ENCODE data around the gene AP1AR. TPM values are rescaled to one million over a fixed set of nuclear protein-coding genes. Genes with fewer than 3 reads are reported as not detected.

AP1AR gene
- total and polyA plus RNA-seq, 2 of the 8 experiments (the other 6 are each of a cell fraction or from before 2014, with no cell fraction given), result 5.3 to 27.7 TPM

DNA sequence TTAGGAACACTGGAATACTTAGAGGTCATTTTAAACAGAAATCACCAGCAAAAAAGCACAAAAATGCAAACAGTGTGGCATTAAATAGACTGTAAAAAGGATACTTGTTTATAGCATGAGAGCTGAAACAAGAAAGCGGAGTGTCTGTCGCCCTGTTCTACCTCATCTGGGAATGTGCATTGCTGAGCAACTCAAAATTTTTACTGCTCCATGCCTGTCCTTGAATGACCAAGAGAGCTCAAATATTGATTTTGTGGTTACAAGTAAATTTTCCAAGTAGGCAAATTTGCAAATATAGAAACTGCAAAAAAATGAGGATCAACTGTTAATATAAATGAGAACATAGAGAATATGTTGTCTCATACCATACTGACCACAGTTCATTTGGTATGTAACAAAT, 25.5 kb downstream of the AP1AR start:
- DNase-seq (ENCODE audit: low read depth in 1 of 2, low spot score in 2 of 2) (no peak), FAIRE-seq (no peak)
- Histone ChIP-seq H2AFZ (ENCODE audit: low read length) (no peak overlapping the region), H3K4me2 (ENCODE audit: insufficient read depth in 1 of 2, low read depth in 2 of 2, low read length in 2 of 2) (no peak overlapping the region), H3K9ac (replicated peaks in 1 of 4; ENCODE audit: extremely low read depth in 1 of 4, low read depth in 3 of 4, low read length in 3 of 4) (no peak overlapping the region), H3K18ac (ENCODE audit: extremely low read depth, low read length) (no peak overlapping the region), H3K23ac (ENCODE audit: insufficient read length) (no peak overlapping the region), H3K27ac (ENCODE audit: low read depth, low read length) (no peak overlapping the region), H2BK120ac (replicated peaks; ENCODE audit: low read depth, low read length) (no peak overlapping the region), H3K79me2 (ENCODE audit: control insufficient read depth in 1 of 2, insufficient read depth in 2 of 2, low read length in 2 of 2) (peaks cover 0 to 5% of the 10 kb centered on the region in 2 experiments; a peak in 1 of 4 replicates), H3K9me3 (ENCODE audit: insufficient read depth in 2 of 2, low read depth in 1 of 2, low read length in 1 of 2) (no peaks in the 10 kb centered on the region), H2BK15ac (ENCODE audit: low read length) (no peak overlapping the region), H3K36me3 (ENCODE audit: control insufficient read depth in 2 of 4, insufficient read depth in 4 of 4, low read length in 3 of 4) (peaks cover 0 to 20% (median 1%) of the 10 kb centered on the region in 4 experiments; a peak in 3 of 8 replicates), H2BK5ac (ENCODE audit: low read depth, low read length) (no peak overlapping the region), H3K4me3 (ENCODE audit: extremely low read depth in 1 of 4, insufficient read depth in 2 of 4, low read depth in 3 of 4, low read length in 4 of 4) (no peak overlapping the region), H4K20me1 (replicated peaks in 1 of 2; ENCODE audit: control insufficient read depth in 1 of 2, insufficient read depth in 2 of 2, low read length in 2 of 2) (no peaks in the 10 kb centered on the region), H3K27me3 (replicated peaks in 1 of 4; ENCODE audit: control insufficient read depth in 3 of 4, extremely low read depth in 1 of 4, insufficient read depth in 3 of 4, low read length in 3 of 4) (no peaks in the 10 kb centered on the region), H3K4ac (replicated peaks; ENCODE audit: insufficient read length, low read depth, low read length) (no peak overlapping the region), H4K8ac (ENCODE audit: extremely low read depth, insufficient read depth, low read length) (no peak overlapping the region), H4K91ac (replicated peaks; ENCODE audit: insufficient read length, low read length) (no peak overlapping the region), H3K23me2 (ENCODE audit: low read depth, low read length) (no peaks in the 10 kb centered on the region), H3K4me1 (replicated peaks in 1 of 4; ENCODE audit: control insufficient read depth in 3 of 4, insufficient read depth in 4 of 4, low read length in 3 of 4) (peaks cover 0 to 2% (median 0%) of the 10 kb centered on the region in 4 experiments; a peak in 1 of 7 replicates), H3K79me1 (ENCODE audit: low read depth, low read length) (peaks cover 2% of the 10 kb centered on the region; the same call in 1 of the 2 replicates), H2BK12ac (ENCODE audit: low read depth, low read length) (no peak overlapping the region), H3K56ac (replicated peaks; ENCODE audit: insufficient read length, low read depth, low read length) (no peak overlapping the region), H3K14ac (ENCODE audit: insufficient read length) (no peak overlapping the region), H2BK20ac (ENCODE audit: low read length) (no peak overlapping the region), H4K5ac (ENCODE audit: insufficient read length, low read depth, low read length) (no peak overlapping the region), H2AK5ac (ENCODE audit: low read depth, low read length) (no peak overlapping the region)
- ChIA-PET CTCF (ENCODE audit: partially characterized antibody) (interaction anchor here (0.7 to 1.3 kb wide), 4 partner anchors 10 to 277 kb away, joined by 3 to 7 read pairs (median 4); no protein-coding TSS in a partner anchor), POLR2A (ENCODE audit: partially characterized antibody) (interaction anchor here (0.9 kb wide), 1 partner anchor 15 kb away, joined by 3 read pairs; no protein-coding TSS in a partner anchor)
- TF ChIP-seq, protein P1, sequence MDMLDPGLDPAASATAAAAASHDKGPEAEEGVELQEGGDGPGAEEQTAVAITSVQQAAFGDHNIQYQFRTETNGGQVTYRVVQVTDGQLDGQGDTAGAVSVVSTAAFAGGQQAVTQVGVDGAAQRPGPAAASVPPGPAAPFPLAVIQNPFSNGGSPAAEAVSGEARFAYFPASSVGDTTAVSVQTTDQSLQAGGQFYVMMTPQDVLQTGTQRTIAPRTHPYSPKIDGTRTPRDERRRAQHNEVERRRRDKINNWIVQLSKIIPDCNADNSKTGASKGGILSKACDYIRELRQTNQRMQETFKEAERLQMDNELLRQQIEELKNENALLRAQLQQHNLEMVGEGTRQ (IDR thresholded peaks at IDR 0.05; ENCODE audit: low read length), result no peak
- TF ChIP-seq RBBP5 (IDR thresholded peaks at IDR 0.05; ENCODE audit: borderline replicate concordance, low read depth, low read length) (no peak), PHF8 (conservative IDR thresholded peaks at IDR 0.05; ENCODE audit: low read depth, low read length) (no peak), JUND (IDR thresholded peaks at IDR 0.05; ENCODE audit: low read length) (no peak), EGR1 (IDR thresholded peaks at IDR 0.05; ENCODE audit: borderline replicate concordance, low read depth, low read length) (no peak), NRF1 (IDR thresholded peaks at IDR 0.05; ENCODE audit: low read depth, low read length) (no peak), SP4 (IDR thresholded peaks at IDR 0.05; ENCODE audit: low read length) (no peak), SRF (IDR thresholded peaks at IDR 0.05; ENCODE audit: low read depth, low read length) (no peak), ZNF274 (IDR thresholded peaks at IDR 0.05; ENCODE audit: borderline replicate concordance, extremely low read depth, low read length) (no peak), RFX5 (IDR thresholded peaks at IDR 0.05; ENCODE audit: borderline replicate concordance, low read depth, low read length) (no peak), CBX8 (IDR thresholded peaks at IDR 0.05; ENCODE audit: borderline replicate concordance, low read depth, low read length) (no peak), TAF1 (IDR thresholded peaks at IDR 0.05; ENCODE audit: low read depth, low read length) (no peak), POLR2A (IDR thresholded peaks at IDR 0.05; ENCODE audit: control extremely low read depth in 1 of 2, low read depth in 2 of 2, low read length in 2 of 2) (no peak), POLR2AphosphoS5 (IDR thresholded peaks at IDR 0.05; ENCODE audit: low read depth, low read length) (no peak), TBP (IDR thresholded peaks at IDR 0.05; ENCODE audit: low read depth, low read length) (no peak)
- WGBS, 2 experiments (ENCODE audit: extremely low coverage in 1 of 2, insufficient coverage in 1 of 2, insufficient read length in 1 of 2, insufficient replicate concordance in 2 of 2, low coverage in 1 of 2, low lambda C conversion rate in 2 of 2, missing lambda C conversion rate in 1 of 2), result 83% methylated on average over 2 of the region's 2 CpGs; no CpG with 5 or more reads in 1 of the 2 experiments
